Endodermal cell (in vitro differentiated cells): ENCODE results near the gene ZNF593. TPM values are rescaled to one million over a fixed set of nuclear protein-coding genes. Genes with fewer than 3 reads are reported as not detected.

ENCODE experiments used
- DNase-seq: peaks from one replicate; pipeline ENCODE4 v3.0.0-alpha.2; 2017
- H3K27ac ChIP-seq: 2 replicates; pipeline ENCODE4 v1.5.1; 2013; ENCODE audit warnings: mild to moderate bottlenecking, low read depth, low read length, moderate library complexity
- H3K27me3 ChIP-seq: 2 replicates; pipeline ENCODE4 v1.6.1; 2013; ENCODE audit warnings: mild to moderate bottlenecking, low read length, moderate library complexity; ENCODE audit not compliant: insufficient read depth, control insufficient read depth, poor library complexity, severe bottlenecking
- H3K36me3 ChIP-seq: 2 replicates; pipeline ENCODE4 v1.7.0; 2013; ENCODE audit warnings: mild to moderate bottlenecking, low read length, moderate library complexity; ENCODE audit not compliant: control insufficient read depth, insufficient read depth
- H3K4me1 ChIP-seq: one replicate; pipeline ENCODE4 v1.7.0; 2013; ENCODE audit warnings: low read length; ENCODE audit not compliant: control insufficient read depth, insufficient read depth
- H3K4me3 ChIP-seq: 2 replicates; pipeline ENCODE4 v1.5.1; 2013; ENCODE audit warnings: mild to moderate bottlenecking, low read length, moderate library complexity
- H3K9ac ChIP-seq: 2 replicates; pipeline ENCODE4 v1.6.1; 2013; ENCODE audit warnings: mild to moderate bottlenecking, low read length, moderate library complexity; ENCODE audit not compliant: poor library complexity, severe bottlenecking; ENCODE audit errors: extremely low read depth
- H3K9me3 ChIP-seq: 2 replicates; pipeline ENCODE4 v1.6.1; 2013; ENCODE audit warnings: mild to moderate bottlenecking, low read length, moderate library complexity; ENCODE audit not compliant: control insufficient read depth
- H3K27ac Mint-ChIP-seq: 2 replicates; pipeline ENCODE4 v1.8.0; 2020; ENCODE audit warnings: mixed read lengths
- H3K27me3 Mint-ChIP-seq: 2 replicates; pipeline ENCODE4 v1.8.0; 2021; ENCODE audit warnings: mild to moderate bottlenecking, mixed read lengths; ENCODE audit not compliant: insufficient read depth
- H3K36me3 Mint-ChIP-seq: 2 replicates; pipeline ENCODE4 v1.8.0; 2020; ENCODE audit warnings: low read depth, mixed read lengths
- H3K4me1 Mint-ChIP-seq: 2 replicates; pipeline ENCODE4 v1.8.0; 2020; ENCODE audit warnings: mixed read lengths
- H3K4me3 Mint-ChIP-seq: 2 replicates; pipeline ENCODE4 v1.8.0; 2020; ENCODE audit warnings: mild to moderate bottlenecking, moderate library complexity, mixed read lengths
- H3K9me3 Mint-ChIP-seq: 2 replicates; pipeline ENCODE4 v1.8.0; 2020; ENCODE audit warnings: mild to moderate bottlenecking, mixed read lengths
- WGBS, 2 experiments: methylation state at CpG; one replicate each; pipeline versions ENCODE4 v1.1.5 to v1.1.7; 2013; ENCODE audit warnings: missing lambda C conversion rate in 2 of 2, mixed read lengths in 1 of 2; ENCODE audit not compliant: insufficient coverage in 1 of 2, insufficient read length in 1 of 2; 5-methylcytosine and 5-hydroxymethylcytosine counted together
- total RNA-seq, 2 donors: library from RNA; stranded (reverse); fragmentation: NEBNext Ultra II Directional in 1 of 2; extraction: Animal tissue kit (Norgen Biotek cat#: 25700) in 1 of 2; gene quantifications; 2 replicates in 1 of 2; 3 replicates in 1 of 2; pipeline ENCODE4 v1.2.1, GENCODE V29; 2021
- TF ChIP-seq, protein P1 (sequence below): fragments of 200-600 bp; sonication (generic); conservative IDR thresholded peaks from 2 replicates; pipeline ENCODE4 v1.5.0; 2021; ENCODE audit warnings: antibody characterized with exemption, mild to moderate bottlenecking

ZNF593 gene
- total RNA-seq, 2 donors from 2014 or later, result 31.4 to 33.7 TPM

DNA sequence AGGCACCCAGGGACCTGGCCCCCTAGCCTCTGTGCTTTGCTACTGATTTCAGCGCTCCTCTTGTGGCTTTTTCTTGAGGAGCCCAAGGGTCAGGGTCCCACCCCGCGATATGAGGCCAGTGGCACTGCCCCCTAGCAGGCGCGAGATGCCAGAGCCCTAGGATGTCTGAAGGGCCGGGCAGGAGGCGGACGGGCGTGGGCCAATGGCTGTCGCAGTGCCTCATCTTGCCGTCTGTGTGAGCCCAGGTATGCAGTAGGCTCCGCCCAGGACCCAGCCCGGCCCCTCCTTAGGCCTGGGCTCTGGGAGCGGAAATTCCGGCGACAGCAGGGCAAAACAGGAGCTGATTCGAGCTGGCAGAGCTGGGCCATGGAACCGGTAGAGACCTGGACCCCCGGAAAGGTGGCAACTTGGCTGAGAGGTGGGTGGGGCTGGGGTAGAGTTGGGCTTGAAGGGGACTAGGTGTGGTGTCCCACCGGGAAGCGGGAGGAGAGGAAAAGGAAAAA, 7.5 kb downstream of the ZNF593 start, which contains the start of gene CNKSR1:
Gene CNKSR1 (plus strand): TSS at position 310 of the 503 bp plus-strand sequence. CDS start 57 bp downstream, at position 367.
- Histone ChIP-seq H3K36me3 (peaks cover 4% of the 10 kb centered on the region), H3K27ac (no peak within 1 kb of the TSS), H3K9ac (peak within 1 kb of the TSS; percentile 72), H3K9me3 (no peaks in the 10 kb centered on the region), H3K27me3 (no peaks in the 10 kb centered on the region), H3K4me3 (peak within 1 kb of the TSS; percentile 79), H3K4me1 (no peaks in the 10 kb centered on the region)
- TF ChIP-seq, protein P1, sequence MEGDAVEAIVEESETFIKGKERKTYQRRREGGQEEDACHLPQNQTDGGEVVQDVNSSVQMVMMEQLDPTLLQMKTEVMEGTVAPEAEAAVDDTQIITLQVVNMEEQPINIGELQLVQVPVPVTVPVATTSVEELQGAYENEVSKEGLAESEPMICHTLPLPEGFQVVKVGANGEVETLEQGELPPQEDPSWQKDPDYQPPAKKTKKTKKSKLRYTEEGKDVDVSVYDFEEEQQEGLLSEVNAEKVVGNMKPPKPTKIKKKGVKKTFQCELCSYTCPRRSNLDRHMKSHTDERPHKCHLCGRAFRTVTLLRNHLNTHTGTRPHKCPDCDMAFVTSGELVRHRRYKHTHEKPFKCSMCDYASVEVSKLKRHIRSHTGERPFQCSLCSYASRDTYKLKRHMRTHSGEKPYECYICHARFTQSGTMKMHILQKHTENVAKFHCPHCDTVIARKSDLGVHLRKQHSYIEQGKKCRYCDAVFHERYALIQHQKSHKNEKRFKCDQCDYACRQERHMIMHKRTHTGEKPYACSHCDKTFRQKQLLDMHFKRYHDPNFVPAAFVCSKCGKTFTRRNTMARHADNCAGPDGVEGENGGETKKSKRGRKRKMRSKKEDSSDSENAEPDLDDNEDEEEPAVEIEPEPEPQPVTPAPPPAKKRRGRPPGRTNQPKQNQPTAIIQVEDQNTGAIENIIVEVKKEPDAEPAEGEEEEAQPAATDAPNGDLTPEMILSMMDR, result peak; percentile 72
- peaks cover 19% of the 10 kb centered on the region for H3K36me3 Mint-ChIP-seq
- H3K4me3 Mint-ChIP-seq, result peak within 1 kb of the TSS; percentile 79
- peak within 1 kb of the TSS; percentile 98 for H3K27ac Mint-ChIP-seq
- DNase-seq, result peak; percentile 98
- H3K4me1 Mint-ChIP-seq, result peaks cover 3% of the 10 kb centered on the region
- 32 to 57% methylated on average over 15 to 21 of the region's 21 CpGs for WGBS, 2 experiments
- no peaks in the 10 kb centered on the region for H3K9me3 Mint-ChIP-seq
- no peaks in the 10 kb centered on the region for H3K27me3 Mint-ChIP-seq

- TF ChIP-seq, protein P1, result no peak
- DNase-seq, result no peak
- no peaks in the 10 kb centered on the region for H3K4me1 ChIP-seq
- peaks cover 4% of the 10 kb centered on the region for H3K36me3 ChIP-seq
- no peak overlapping the region for H3K27ac Mint-ChIP-seq
- H3K4me1 Mint-ChIP-seq, result peaks cover 3% of the 10 kb centered on the region
- H3K36me3 Mint-ChIP-seq, result peaks cover 28% of the 10 kb centered on the region
- no peaks in the 10 kb centered on the region for H3K9me3 Mint-ChIP-seq
- WGBS, 2 experiments, result 90 to 96% methylated on average over 3 of the region's 4 CpGs
- H3K4me3 Mint-ChIP-seq, result no peak overlapping the region
- no peaks in the 10 kb centered on the region for H3K27me3 ChIP-seq
- H3K27ac ChIP-seq, result no peak overlapping the region
- H3K4me3 ChIP-seq, result no peak overlapping the region
- H3K9me3 ChIP-seq, result no peaks in the 10 kb centered on the region
- H3K9ac ChIP-seq, result no peak overlapping the region
- no peaks in the 10 kb centered on the region for H3K27me3 Mint-ChIP-seq
Measured at GRCh38 chr1:26180010-26180506, 10.3 kb downstream of the ZNF593 start.

DNA sequence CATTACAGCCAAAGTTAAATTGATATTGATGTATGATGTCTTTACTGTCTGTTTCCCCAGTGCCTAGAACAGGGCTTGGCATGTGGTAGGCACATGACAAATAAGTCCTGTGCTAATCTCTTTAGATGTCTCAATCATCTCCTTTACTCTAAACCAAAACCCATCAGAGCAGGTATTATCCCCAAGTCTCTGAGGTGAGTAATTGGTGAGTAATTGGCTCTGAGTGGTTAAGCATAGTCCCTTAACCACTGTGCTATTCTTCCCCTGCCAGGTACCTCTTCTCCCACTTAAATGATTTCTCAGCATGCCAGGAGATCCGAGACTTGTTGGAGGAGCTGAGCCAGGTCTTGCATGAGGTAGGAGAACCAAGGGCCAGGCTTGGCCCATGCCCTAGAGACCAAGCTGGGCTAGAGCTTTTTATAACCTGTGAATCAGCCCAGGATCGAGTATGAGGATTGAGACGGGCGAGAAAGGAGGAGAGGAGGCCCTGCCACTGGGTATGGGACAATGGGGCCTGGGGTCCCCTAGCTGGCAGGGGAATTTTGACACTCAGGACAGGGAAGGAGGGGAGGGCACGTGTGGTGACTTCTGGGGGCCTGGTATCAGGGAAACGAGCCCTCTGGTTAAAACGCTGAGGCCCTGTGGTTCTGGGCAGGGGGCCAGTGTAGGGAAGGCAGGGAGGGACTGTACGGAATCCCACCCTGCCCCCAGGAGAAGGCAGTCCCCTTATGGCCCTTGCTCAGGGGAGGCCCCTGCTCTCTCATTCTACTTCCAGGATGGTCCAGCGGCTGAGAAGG, 12.1 kb downstream of the ZNF593 start:
- Mint-ChIP-seq H3K27me3 (no peaks in the 10 kb centered on the region), H3K4me1 (peaks cover 3% of the 10 kb centered on the region), H3K9me3 (no peaks in the 10 kb centered on the region), H3K27ac (no peak overlapping the region), H3K4me3 (no peak overlapping the region), H3K36me3 (peaks cover 38% of the 10 kb centered on the region)
- H3K9me3 ChIP-seq, result no peaks in the 10 kb centered on the region
- H3K4me3 ChIP-seq, result no peak overlapping the region
- no peaks in the 10 kb centered on the region for H3K27me3 ChIP-seq
- no peak overlapping the region for H3K9ac ChIP-seq
- WGBS, 2 experiments, result 93% methylated on average over 8 to 9 of the region's 9 CpGs
- peaks cover 4% of the 10 kb centered on the region for H3K36me3 ChIP-seq
- H3K4me1 ChIP-seq, result no peaks in the 10 kb centered on the region
- TF ChIP-seq, protein P1, result no peak
- no peak for DNase-seq
- H3K27ac ChIP-seq, result no peak overlapping the region
